ENCODE measurements around the gene ATP2A2. TPM values are rescaled to one million over a fixed set of nuclear protein-coding genes. Genes with fewer than 3 reads are reported as not detected.
"Not testable (repeated sequence)": the region's sequence is repeated elsewhere in the genome, so short reads cannot be mapped to it uniquely, and the experiment has no call there.

Gene ATP2A2
- total and polyA plus RNA-seq, 12 donors: 20.8 to 312 (median 121) TPM

DNA sequence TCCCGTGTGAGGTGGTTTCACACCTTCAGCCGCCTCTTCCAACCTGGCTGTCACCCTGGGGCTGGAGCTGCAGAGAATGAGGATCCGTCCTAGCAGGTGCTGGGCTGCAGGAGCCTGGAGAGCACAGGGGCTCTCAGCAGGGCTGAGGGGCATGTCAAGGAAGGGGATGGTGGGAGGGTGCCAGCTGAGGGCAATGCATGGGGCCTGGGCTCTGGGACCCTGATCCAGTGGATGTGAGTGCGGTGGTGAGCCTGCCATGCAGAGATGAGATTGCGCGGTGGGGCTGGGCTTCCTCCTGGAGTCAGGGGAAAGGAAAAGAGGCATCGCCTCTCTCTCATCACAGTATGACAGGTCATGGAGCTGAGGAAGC lies 91.0 kb downstream of the ATP2A2 start:
- no peaks in the 10 kb centered on the region for H3K9me3 ChIP-seq (replicated peaks in 1 of 3)
- H3K27ac ChIP-seq: no peak overlapping the region
- H3K4me3 ChIP-seq: no peak overlapping the region
- TF ChIP-seq, protein P1, sequence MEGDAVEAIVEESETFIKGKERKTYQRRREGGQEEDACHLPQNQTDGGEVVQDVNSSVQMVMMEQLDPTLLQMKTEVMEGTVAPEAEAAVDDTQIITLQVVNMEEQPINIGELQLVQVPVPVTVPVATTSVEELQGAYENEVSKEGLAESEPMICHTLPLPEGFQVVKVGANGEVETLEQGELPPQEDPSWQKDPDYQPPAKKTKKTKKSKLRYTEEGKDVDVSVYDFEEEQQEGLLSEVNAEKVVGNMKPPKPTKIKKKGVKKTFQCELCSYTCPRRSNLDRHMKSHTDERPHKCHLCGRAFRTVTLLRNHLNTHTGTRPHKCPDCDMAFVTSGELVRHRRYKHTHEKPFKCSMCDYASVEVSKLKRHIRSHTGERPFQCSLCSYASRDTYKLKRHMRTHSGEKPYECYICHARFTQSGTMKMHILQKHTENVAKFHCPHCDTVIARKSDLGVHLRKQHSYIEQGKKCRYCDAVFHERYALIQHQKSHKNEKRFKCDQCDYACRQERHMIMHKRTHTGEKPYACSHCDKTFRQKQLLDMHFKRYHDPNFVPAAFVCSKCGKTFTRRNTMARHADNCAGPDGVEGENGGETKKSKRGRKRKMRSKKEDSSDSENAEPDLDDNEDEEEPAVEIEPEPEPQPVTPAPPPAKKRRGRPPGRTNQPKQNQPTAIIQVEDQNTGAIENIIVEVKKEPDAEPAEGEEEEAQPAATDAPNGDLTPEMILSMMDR (IDR thresholded peaks at IDR 0.05): no peak
- TF ChIP-seq POLR2A (IDR thresholded peaks at IDR 0.05): no peak
- peaks cover 0 to 43% of the 10 kb centered on the region in 2 donors for H3K36me3 ChIP-seq (replicated peaks in 1 of 2)
- no peaks in the 10 kb centered on the region for H3K27me3 ChIP-seq
- WGBS, 4 donors: 86 to 90% (median 88%) methylated on average over 3 to 7 of the region's 7 CpGs
- intact Hi-C loops (cut with DNase I): no loop called here
- peak in 1 of 7 donors; percentile 13 for DNase-seq
- peaks cover 4 to 21% of the 10 kb centered on the region in 2 donors for H3K4me1 ChIP-seq (replicated peaks in 1 of 2)

DNA sequence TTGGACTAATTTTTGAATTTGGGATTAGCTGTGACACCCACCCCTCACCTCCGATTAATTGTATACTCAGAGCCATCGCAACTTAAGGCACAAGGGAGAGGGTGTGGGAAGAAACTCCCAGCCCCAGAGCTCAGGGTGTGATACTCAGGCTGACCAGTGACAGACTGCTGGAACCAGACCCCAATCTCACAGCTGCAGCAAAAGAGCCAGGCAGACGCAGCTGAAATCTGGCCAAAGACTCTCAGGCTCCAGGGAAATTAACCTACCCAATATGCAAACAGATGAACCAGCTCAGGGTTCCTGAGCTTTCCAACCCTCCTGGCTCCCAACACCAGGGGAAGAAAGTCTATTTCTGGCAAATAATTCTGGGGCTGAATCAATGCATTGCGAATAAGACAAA lies 92.0 kb downstream of the ATP2A2 start:
- WGBS, 4 donors: 79 to 85% (median 82%) methylated on average over 4 of the region's 4 CpGs
- Histone ChIP-seq H3K36me3 (replicated peaks in 1 of 2) (peaks cover 0 to 47% of the 10 kb centered on the region in 2 donors), H3K27ac (peak overlapping the region in 1 of 5 donors; percentile 10), H3K4me3 (no peak overlapping the region), H3K27me3 (no peaks in the 10 kb centered on the region), H3K4me1 (replicated peaks in 1 of 2) (peaks cover 0 to 14% of the 10 kb centered on the region in 2 donors), H3K9me3 (replicated peaks in 1 of 3) (no peaks in the 10 kb centered on the region)
- TF ChIP-seq, protein P1 (IDR thresholded peaks at IDR 0.05): no peak
- TF ChIP-seq POLR2A (IDR thresholded peaks at IDR 0.05): no peak
- DNase-seq: peak in 1 of 7 donors; percentile 12
- intact Hi-C loops (cut with DNase I): no loop called here

DNA sequence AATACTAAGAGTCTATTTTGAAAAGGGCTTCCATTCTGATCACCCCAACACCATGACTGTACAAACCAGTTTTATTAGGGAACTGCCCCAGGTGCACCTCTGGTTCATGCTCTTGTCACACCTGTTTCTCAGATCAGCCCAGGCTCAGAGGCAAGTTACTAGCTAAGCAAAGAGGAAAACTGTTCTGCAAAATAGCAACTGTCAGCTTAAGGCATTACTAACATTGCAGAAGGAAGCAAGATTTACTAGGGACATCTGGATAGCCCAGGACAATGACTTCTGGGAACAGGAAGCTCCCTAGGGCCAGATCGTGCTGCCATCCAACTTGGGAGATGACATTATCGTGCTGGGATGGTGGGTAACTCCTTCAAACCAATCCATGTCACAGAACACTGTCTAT lies 92.4 kb downstream of the ATP2A2 start:
- no peak for TF ChIP-seq POLR2A (IDR thresholded peaks at IDR 0.05)
- TF ChIP-seq, protein P1 (IDR thresholded peaks at IDR 0.05): no peak
- no peaks in the 10 kb centered on the region for H3K9me3 ChIP-seq (replicated peaks in 1 of 3)
- intact Hi-C loops (cut with DNase I): no loop called here
- H3K4me1 ChIP-seq (replicated peaks in 1 of 2): peaks cover 0 to 15% of the 10 kb centered on the region in 2 donors
- 53 to 96% (median 68%) methylated on average over 2 of the region's 2 CpGs for WGBS, 4 donors
- H3K27ac ChIP-seq: peak overlapping the region in 2 of 5 donors; percentile 10 to 19
- H3K27me3 ChIP-seq: no peaks in the 10 kb centered on the region
- no peak overlapping the region for H3K4me3 ChIP-seq
- DNase-seq: peak in 1 of 7 donors; percentile 1
- peaks cover 0 to 51% of the 10 kb centered on the region in 2 donors for H3K36me3 ChIP-seq (replicated peaks in 1 of 2)

DNA sequence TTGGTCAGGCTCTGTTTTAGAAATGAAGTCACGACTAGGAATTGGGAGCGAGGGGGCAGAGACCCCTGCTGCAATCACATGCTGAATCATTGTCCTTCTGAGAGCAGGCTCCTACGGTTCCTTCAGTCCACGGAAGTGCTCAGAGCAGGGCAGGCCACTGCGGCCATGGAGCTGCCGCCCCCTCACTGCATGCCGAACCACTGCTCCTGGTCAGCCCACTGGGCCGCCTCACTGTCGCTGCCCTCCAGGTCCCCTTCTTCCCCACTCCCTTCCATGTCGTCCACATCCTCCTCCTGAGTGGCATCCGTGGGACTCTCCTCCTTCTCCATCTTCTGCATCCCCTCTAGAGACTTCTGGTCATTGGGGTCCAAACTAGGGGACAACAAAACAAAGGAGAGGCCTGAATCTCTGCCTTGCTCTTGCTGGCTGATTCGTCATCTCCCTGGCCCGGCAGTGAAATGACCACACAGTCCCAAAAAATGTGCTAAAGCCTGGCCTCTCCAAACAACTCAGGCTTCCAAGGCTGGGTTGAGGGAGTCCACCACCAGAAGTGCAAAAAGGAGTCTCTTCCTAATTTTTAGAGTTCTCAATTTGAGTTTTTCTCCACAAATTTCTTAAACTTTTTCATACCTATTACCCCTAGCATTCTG lies 93.0 kb downstream of the ATP2A2 start:
- DNase-seq: peak in 1 of 7 donors; percentile 8

DNA sequence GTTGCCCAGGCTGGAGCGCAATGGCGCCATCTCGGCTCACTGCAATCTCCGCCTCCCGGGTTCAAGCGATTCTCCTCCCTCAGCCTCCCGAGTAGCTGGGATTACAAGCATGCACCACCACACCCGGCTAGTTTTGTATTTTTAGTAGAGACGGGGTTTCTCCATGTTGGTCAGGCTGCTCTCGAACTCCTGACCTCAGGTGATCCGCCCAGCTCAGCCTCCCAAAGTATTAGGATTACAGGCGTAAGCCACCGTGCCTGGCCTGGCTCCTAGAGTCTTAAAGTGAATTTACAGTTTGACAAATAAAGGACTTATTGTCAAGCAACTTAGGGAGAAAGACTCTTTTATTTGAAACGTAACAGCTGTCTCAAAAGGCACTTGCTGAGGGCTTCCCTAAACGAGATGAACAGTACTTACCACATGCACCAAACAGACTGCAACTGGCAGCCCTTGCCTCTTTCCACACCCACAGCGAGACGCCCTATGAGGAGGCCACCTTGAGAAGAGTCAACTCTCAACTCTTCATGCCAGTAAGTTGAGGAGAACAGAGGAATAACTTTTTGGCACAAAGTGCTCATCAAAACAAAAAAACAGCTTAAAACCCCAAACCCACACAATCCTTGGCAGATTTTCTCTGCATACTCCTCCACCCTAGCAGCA lies 97.2 kb downstream of the ATP2A2 start:
- H3K9me3 ChIP-seq (replicated peaks in 1 of 3); H3K27me3 ChIP-seq; DNase-seq; intact Hi-C loops (cut with DNase I); H3K4me3 ChIP-seq: not testable (repeated sequence)
- Histone ChIP-seq H3K27ac (peak overlapping the region in 4 of 5 donors; percentile 35 to 72 (median 60)), H3K4me1 (replicated peaks in 1 of 2) (peaks cover 16 to 19% of the 10 kb centered on the region in 2 donors), H3K36me3 (replicated peaks in 1 of 2) (peaks cover 0 to 69% of the 10 kb centered on the region in 2 donors)
- WGBS, 4 donors: 92 to 95% (median 93%) methylated on average over 17 of the region's 17 CpGs

More for the DNA sequence above, 93.0 kb downstream of the ATP2A2 start:
- H3K27ac ChIP-seq: peak overlapping the region in 1 of 5 donors; percentile 19
- H3K36me3 ChIP-seq (replicated peaks in 1 of 2): peaks cover 0 to 53% of the 10 kb centered on the region in 2 donors
- 91 to 94% (median 94%) methylated on average over 6 to 13 of the region's 13 CpGs for WGBS, 4 donors
- no peak for TF ChIP-seq POLR2A (IDR thresholded peaks at IDR 0.05)
- TF ChIP-seq, protein P1 (IDR thresholded peaks at IDR 0.05): no peak
- no peaks in the 10 kb centered on the region for H3K9me3 ChIP-seq (replicated peaks in 1 of 3)
- intact Hi-C loops (cut with DNase I): no loop called here
- no peaks in the 10 kb centered on the region for H3K27me3 ChIP-seq
- no peak overlapping the region for H3K4me3 ChIP-seq
- peaks cover 5 to 22% of the 10 kb centered on the region in 2 donors for H3K4me1 ChIP-seq (replicated peaks in 1 of 2)
